DMS79 treated with DMSO at 0.1 percent for 48 hours (cell line): ENCODE data around the gene KLF9.

Source experiments
- DNase-seq: peaks from one replicate; lab custom pipeline; 2025; lab: John Stamatoyannopoulos, UW

KLF9 gene

GRCh38 chr9:70421272-70422180 lies 7.1 kb upstream of the KLF9 start:
- peak; percentile 3 for DNase-seq

DNA sequence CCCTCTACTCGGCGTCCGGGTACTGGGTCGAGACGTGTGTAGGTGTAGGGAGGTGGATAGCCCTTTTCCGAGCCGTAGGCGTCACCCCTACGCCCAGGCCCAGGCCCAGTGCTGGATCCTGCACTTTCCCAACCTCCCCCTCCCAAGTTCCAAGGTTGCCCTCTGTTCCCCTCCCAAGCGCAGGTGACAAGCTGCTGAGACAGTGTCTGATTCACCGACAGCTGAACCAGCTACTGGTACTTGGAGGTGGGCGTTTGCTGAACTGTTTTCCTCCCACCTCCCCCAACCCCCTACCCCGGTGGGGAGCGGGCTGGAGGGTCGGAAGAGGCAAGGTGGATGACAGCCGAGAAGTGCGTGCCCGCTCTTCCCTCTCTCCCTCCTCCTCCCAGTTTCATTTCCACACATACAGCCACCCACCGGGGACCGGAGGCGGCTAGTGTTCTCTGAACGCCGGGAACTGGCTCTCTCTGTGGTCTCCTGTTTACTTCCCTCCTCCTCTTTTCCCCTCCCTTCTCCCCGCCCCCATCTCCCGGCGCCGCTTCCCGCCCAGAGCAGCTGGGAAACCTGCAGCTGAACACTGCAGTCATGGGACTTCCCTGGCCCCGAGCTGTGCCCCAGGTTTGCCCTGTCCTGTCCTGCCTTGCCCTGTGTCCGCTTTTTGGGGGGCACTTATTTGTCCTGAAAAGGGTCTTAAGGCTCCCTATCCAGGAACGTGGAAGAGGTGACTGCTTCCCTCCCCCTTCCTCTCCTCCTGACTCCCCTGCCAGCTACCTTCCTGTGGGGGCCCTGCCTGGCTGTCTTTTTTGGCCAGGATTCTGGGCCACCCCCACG lies 6.2 kb upstream of the KLF9 start:
- peak; percentile 45 for DNase-seq

GRCh38 chr9:70419556-70420440 lies 5.3 kb upstream of the KLF9 start:
- peak; percentile 47 for DNase-seq

DNA sequence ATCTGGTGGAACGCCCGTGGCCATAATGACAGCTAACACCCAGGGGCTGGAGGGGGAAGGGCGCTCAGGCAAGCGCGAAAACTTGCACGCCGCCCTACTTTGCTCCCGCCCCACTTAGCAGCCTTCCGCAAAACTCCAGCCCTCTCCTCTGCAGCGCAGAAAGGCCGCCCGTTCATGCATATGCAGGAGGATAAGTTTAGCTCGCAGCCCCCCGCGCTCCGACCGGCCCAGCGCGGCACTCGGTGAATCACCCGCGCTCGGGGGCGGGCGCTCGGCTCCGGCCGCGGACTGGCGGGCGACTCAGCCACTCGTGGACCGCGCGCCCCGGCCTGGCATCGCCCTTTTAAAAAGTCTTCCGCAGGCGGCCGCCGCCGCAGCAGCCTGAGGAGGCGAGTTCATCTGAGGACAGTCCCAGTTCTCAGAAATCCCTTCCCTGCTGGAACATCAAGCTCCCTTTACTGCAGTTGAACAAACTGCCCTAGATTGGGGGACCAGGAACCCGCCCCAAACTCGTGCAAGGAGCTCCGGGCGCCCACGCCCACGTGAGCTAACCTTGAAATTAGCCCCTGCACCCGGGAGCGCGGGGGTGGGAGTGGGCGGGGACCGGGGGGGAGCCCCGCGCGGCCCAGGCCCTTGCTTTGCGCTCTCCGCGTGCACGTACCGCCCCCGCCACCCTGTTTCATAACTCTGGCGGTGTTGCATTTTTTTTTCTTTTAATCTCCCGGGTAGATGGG lies 4.5 kb upstream of the KLF9 start:
- DNase-seq: peak; percentile 46

DNA sequence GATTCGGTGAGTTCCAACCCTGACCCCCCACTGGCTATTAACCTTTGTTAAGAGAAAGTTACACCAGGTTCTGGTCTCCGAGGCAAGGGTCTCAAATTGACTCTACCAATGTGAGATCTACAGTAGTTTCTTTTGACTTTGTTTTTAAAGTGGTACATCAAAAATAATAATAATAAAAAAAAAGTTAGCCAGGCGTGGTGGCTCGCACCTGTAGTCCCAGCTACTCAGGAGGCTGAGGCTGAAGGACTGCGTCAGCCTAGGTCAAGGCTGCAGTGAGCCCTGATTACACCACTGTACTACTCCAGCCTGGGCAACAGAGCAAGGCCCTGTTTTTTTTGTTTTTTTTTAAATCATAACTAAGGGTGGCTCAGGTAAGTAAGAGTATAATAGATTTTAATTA lies 1.0 kb upstream of the KLF9 start:
- DNase-seq: no peak

- DNase-seq: no peak
Observed at GRCh38 chr9:70415041-70415440, 584 bp upstream of the KLF9 start.

DNA sequence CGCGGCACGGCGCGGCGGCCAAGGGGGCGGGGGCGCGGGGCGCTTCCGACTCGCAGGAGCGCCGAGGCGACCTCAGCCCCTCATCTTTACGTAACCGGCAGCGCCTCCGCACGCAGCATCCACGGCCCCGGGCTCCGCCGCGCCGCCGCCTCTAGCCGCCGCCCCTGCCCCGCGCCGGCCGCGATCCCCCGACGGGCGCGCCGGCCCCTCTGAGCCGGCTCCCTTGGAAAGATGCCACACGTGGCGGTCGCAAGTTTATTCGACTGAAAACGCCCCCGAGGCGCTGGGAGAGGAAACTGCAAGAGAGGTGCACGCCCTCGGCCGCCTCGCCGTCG lies 1.0 kb downstream of the KLF9 start:
- DNase-seq: no peak

DNA sequence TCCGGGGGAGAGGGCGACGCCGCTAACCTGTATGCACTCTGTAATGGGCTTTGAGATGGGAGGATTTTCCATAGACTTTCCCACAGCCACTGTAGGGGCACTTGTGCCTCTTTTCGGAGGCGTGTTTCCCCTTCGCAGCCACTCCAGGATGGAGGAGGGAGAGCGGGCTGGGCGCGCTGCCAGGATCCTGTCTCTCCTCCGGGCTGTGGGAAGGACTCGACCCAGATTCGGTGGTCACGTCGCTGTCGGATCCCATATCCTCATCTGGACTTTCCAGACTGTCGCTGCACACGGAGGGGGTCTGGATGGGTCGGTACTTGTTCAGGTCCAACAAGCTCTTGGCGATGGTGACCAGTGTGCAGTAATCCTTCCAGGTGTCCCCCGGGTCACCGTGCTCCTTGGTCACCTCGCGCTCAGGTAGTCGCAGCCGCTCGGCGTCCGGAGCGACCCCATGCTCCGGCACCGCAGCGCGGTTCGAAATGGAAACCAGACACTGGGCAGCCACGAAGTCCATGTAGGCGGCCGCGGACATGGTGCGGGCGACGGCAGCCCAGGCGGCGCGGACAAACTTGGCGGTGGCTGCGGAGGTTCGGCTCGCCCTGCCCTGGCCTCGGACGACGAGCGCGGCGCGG lies 1.5 kb downstream of the KLF9 start:
- DNase-seq: peak; percentile 20

DNA sequence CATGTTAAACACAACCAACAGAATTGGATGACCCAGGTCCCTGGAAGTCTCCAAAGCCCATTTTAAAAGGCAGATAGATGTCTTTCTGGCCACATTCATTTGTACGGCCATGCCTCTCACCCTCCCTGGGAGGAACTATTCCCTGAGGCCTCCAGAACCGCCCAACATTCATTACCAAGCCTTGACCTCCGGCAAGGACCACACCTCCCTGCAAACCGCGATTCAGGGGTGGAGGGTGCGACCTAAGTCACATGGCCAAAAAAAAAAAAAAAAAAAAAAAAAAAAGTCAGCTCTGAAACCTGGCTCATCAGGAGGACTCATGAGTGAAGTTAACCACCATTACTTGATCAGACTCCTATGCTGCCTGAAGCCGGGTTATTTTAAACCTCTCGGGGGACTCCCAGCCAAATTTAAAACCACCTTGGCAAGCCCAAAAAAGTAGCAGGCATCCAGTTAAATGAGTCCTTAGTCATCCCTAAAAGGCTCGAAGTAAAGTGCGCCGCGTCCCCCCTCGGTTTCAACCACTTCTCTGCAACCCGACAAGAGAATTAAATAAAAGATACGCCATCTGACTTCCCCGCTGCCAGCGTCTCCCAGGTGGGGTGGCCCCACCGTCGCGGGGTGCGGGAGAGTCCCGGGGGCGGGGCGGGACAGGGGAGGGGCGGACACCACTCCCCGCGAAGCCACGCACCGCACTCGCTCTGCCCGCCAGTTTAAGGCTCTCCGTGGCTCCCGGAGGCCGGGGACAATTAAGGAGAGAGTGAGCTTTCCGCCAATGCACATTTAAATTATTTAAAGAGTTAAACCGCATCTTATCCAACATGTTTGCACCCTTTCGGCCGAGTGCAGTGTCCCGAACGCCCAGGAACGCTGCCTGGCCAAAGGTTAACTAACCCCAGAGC lies 2.3 kb downstream of the KLF9 start:
- no peak for DNase-seq

DNA sequence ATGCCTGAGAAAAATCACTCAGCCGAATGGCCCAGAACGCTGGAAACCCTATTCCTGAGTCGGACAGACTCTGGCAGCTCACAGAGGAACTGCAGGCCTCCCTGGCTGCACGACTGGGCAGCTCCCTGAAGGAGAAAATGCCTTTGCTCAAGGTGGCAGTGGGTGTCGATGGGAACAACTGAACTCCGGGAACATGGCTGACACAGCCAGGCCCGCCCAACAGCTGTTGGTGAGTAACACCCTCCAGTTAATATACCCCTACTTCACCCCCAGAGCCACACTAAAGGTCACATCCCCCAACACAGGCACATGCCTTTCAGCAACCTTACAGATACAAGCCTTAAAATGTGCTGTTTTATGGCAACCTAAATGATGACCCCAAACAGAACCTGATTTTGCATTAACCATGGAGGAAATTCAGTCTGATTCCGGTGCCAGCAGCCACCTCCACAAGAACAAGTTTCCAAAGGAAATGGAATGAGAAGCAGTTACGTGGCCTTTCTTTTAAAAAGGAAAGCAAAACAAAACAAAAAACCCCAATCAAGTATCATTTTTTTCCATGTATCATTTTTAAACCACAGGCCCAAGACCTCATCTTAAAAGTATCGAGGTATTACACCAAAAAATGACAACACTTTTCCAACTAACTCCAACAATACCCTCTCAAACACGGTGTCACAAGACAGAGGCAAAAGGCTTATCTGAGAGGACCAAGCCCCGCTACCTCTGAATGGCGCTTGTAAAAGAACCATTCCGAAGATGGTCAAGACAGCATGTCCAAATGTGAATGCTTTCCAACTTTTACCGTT lies 3.1 kb downstream of the KLF9 start:
- DNase-seq: no peak

DNA sequence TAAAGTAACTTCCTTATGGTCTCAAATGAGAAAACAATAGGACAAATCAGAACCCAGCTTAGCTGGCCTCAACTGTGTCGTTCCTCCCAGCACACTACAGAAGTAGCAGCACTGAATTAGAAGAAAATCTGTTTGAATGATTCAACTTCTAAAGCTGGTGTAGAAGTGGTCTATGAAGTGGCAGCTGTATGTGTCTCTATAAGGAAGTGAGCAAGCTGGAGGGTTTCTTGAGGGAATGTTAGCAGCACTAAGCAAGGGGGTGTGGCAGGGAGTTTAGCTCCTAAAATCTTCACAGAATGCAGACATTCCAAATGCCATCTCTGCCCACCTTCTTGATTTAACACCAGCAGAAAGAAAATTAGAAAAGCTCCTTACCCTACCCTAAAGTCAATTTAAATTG lies 4.1 kb downstream of the KLF9 start:
- no peak for DNase-seq

- DNase-seq: no peak
Observed at GRCh38 chr9:70409800-70410199, 4.7 kb downstream of the KLF9 start.

GRCh38 chr9:70409280-70409679 lies 5.2 kb downstream of the KLF9 start:
- DNase-seq: no peak

DNA sequence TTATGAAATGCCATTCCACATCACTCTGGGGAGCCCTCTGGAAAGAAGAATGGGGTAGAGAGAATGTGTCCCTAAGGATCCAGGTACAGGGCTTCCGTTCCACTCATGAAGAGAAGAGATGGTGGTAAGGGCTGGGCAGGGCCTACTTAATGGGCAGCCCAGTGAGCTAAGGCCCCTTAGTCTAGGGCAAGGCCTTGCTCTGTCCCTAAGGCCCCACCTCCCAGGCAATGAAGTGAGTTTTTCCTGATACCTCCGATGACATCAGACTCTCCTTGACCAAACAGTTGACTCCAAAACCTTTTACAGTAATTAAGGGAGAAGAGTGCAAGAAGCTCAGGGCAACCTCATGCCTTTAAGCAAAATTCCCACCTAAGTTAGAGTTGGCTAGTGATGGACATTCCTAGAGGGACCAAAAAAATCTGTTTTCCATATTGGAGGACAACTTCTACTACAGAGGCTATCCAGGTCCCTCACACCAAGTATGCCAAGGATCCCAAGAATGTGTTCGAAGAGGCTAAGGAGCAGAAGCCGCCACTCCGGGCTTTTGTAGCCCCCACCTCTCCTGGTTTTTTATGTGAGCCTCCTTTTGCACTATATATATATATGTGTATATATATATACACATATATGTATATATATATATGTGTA lies 5.9 kb downstream of the KLF9 start:
- no peak for DNase-seq

DNA sequence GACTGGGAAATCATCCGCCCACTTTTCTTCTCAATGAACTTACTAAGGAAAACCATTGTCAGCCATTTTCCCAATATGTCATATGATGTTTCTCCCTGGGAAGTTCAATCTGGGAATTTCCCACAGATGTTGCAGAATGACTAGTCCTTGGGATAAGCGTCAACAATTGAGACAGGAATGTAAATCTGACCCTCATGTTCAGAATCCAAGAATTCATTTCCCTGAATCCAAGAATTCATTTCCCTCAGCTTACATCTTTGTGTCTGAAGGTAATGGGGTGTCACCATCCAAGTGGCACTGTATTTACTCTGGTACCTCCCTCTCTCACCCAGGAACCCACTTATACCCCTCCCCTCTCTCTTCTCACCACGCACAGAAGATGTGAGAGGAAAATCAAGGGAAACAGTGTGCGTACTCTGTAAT lies 7.4 kb downstream of the KLF9 start:
- no peak for DNase-seq

- DNase-seq: no peak
Observed at GRCh38 chr9:70406434-70406862, 8.0 kb downstream of the KLF9 start.

GRCh38 chr9:70405808-70406433 lies 8.5 kb downstream of the KLF9 start:
- no peak for DNase-seq

GRCh38 chr9:70404261-70404660 lies 10.2 kb downstream of the KLF9 start:
- DNase-seq: no peak
